ENCODE data around the gene RGPD4. TPM values are rescaled to one million over a fixed set of nuclear protein-coding genes. Genes with fewer than 3 reads are reported as not detected.

The RGPD4 gene
- total RNA-seq, 1 experiment from 2014 or later = not detected

- Mint-ChIP-seq H3K36me3 (ENCODE audit: insufficient read depth, unreplicated experiment) (no peaks in the 10 kb centered on the region), H3K27ac (ENCODE audit: unreplicated experiment) (no peak overlapping the region), H3K27me3 (ENCODE audit: unreplicated experiment) (no peaks in the 10 kb centered on the region), H3K4me3 (ENCODE audit: low read depth, unreplicated experiment) (no peak overlapping the region), H3K9me3 (ENCODE audit: low read depth, unreplicated experiment) (no peaks in the 10 kb centered on the region), H3K4me1 (ENCODE audit: low read depth, unreplicated experiment) (no peaks in the 10 kb centered on the region)
- no peak for DNase-seq
- no TSS peak for BruUV-seq (replicated peaks)
- intact Hi-C loops (cut with micrococcal nuclease; ENCODE audit: unreplicated experiment) = no loop called here
- TF ChIP-seq, protein P1, sequence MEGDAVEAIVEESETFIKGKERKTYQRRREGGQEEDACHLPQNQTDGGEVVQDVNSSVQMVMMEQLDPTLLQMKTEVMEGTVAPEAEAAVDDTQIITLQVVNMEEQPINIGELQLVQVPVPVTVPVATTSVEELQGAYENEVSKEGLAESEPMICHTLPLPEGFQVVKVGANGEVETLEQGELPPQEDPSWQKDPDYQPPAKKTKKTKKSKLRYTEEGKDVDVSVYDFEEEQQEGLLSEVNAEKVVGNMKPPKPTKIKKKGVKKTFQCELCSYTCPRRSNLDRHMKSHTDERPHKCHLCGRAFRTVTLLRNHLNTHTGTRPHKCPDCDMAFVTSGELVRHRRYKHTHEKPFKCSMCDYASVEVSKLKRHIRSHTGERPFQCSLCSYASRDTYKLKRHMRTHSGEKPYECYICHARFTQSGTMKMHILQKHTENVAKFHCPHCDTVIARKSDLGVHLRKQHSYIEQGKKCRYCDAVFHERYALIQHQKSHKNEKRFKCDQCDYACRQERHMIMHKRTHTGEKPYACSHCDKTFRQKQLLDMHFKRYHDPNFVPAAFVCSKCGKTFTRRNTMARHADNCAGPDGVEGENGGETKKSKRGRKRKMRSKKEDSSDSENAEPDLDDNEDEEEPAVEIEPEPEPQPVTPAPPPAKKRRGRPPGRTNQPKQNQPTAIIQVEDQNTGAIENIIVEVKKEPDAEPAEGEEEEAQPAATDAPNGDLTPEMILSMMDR (IDR thresholded peaks at IDR 0.05; ENCODE audit: unreplicated experiment) = no peak
- CTCF ChIA-PET = no interaction called here
These were observed 100.4 kb downstream of the RGPD4 start for GRCh38 chr2:107927034-107927534.

GRCh38 chr2:107931412-107931811 lies 104.7 kb downstream of the RGPD4 start:
- Mint-ChIP-seq H3K4me1 (ENCODE audit: low read depth, unreplicated experiment) (no peaks in the 10 kb centered on the region), H3K36me3 (ENCODE audit: insufficient read depth, unreplicated experiment) (no peaks in the 10 kb centered on the region), H3K27ac (ENCODE audit: unreplicated experiment) (no peak overlapping the region), H3K9me3 (ENCODE audit: low read depth, unreplicated experiment) (no peaks in the 10 kb centered on the region), H3K27me3 (ENCODE audit: unreplicated experiment) (peaks cover 23% of the 10 kb centered on the region), H3K4me3 (ENCODE audit: low read depth, unreplicated experiment) (no peak overlapping the region)
- CTCF ChIA-PET = no interaction called here
- intact Hi-C loops (cut with micrococcal nuclease; ENCODE audit: unreplicated experiment) = loop anchor here (10.0 kb wide), 1 partner anchor 357 kb away; no protein-coding TSS in a partner anchor
- BruUV-seq (replicated peaks) = no TSS peak
- TF ChIP-seq, protein P1 (IDR thresholded peaks at IDR 0.05; ENCODE audit: unreplicated experiment) = no peak
- no peak for DNase-seq

GRCh38 chr2:107932488-107932887 lies 105.8 kb downstream of the RGPD4 start:
- TF ChIP-seq, protein P1 (IDR thresholded peaks at IDR 0.05; ENCODE audit: unreplicated experiment) = no peak
- H3K27ac Mint-ChIP-seq (ENCODE audit: unreplicated experiment) = no peak overlapping the region
- no peaks in the 10 kb centered on the region for H3K36me3 Mint-ChIP-seq (ENCODE audit: insufficient read depth, unreplicated experiment)
- intact Hi-C loops (cut with micrococcal nuclease; ENCODE audit: unreplicated experiment) = loop anchor here (10.0 kb wide), 1 partner anchor 358 kb away; no protein-coding TSS in a partner anchor
- H3K4me3 Mint-ChIP-seq (ENCODE audit: low read depth, unreplicated experiment) = no peak overlapping the region
- DNase-seq = no peak
- no peaks in the 10 kb centered on the region for H3K4me1 Mint-ChIP-seq (ENCODE audit: low read depth, unreplicated experiment)
- peaks cover 23% of the 10 kb centered on the region for H3K27me3 Mint-ChIP-seq (ENCODE audit: unreplicated experiment)
- no TSS peak for BruUV-seq (replicated peaks)
- no peaks in the 10 kb centered on the region for H3K9me3 Mint-ChIP-seq (ENCODE audit: low read depth, unreplicated experiment)
- CTCF ChIA-PET = no interaction called here

- Mint-ChIP-seq H3K27me3 (ENCODE audit: unreplicated experiment) (peaks cover 23% of the 10 kb centered on the region), H3K4me1 (ENCODE audit: low read depth, unreplicated experiment) (no peaks in the 10 kb centered on the region), H3K4me3 (ENCODE audit: low read depth, unreplicated experiment) (no peak overlapping the region), H3K9me3 (ENCODE audit: low read depth, unreplicated experiment) (no peaks in the 10 kb centered on the region), H3K27ac (ENCODE audit: unreplicated experiment) (no peak overlapping the region), H3K36me3 (ENCODE audit: insufficient read depth, unreplicated experiment) (no peaks in the 10 kb centered on the region)
- TF ChIP-seq, protein P1 (IDR thresholded peaks at IDR 0.05; ENCODE audit: unreplicated experiment) = no peak
- no peak for DNase-seq
- CTCF ChIA-PET = no interaction called here
- BruUV-seq (replicated peaks) = no TSS peak
- intact Hi-C loops (cut with micrococcal nuclease; ENCODE audit: unreplicated experiment) = loop anchor here (1.0 to 10.0 kb wide), 2 partner anchors 358 to 1295 kb away; no protein-coding TSS in a partner anchor
These were observed 106.3 kb downstream of the RGPD4 start for GRCh38 chr2:107932979-107933378.

Measured in Calu3 (cell line).